ENCODE data around the gene TMEM165. TPM values are rescaled to one million over a fixed set of nuclear protein-coding genes. Genes with fewer than 3 reads are reported as not detected.
A peak's percentile ranks its signal among the peaks of the same experiment; 100 is the strongest.

TMEM165 gene
- total RNA-seq, 4 donors from 2014 or later, result 167 to 286 (median 236) TPM

GRCh38 chr4:55397520-55398321 lies 2.0 kb downstream of the TMEM165 start:
- H3K36me3 ChIP-seq, result no peaks in the 10 kb centered on the region
- DNase-seq (ENCODE audit: low spot score in 2 of 2), result no peak
- 44 to 47% methylated on average over 15 of the region's 15 CpGs for WGBS, 2 donors
- H3K9me3 ChIP-seq, result no peaks in the 10 kb centered on the region
- peaks cover 0 to 50% (median 24%) of the 10 kb centered on the region in 4 donors for H3K4me1 ChIP-seq
- H3K27ac ChIP-seq, result peak overlapping the region; percentile 92 to 100 (median 99)
- TF ChIP-seq EP300 (IDR thresholded peaks at IDR 0.05) (peak in 1 of 2 donors; percentile 79), CTCF (IDR thresholded peaks at IDR 0.05) (no peak)
- peak overlapping the region; percentile 81 to 99 (median 92) for H3K4me3 ChIP-seq
- no peaks in the 10 kb centered on the region for H3K27me3 ChIP-seq

GRCh38 chr4:55398461-55398860 lies 2.7 kb downstream of the TMEM165 start:
- peaks cover 0 to 50% (median 24%) of the 10 kb centered on the region in 4 donors for H3K4me1 ChIP-seq
- no peaks in the 10 kb centered on the region for H3K27me3 ChIP-seq
- TF ChIP-seq CTCF (IDR thresholded peaks at IDR 0.05) (no peak), POLR2A (IDR thresholded peaks at IDR 0.05) (no peak), EP300 (IDR thresholded peaks at IDR 0.05) (no peak)
- no peak for DNase-seq (ENCODE audit: low spot score in 2 of 2)
- H3K27ac ChIP-seq, result peak overlapping the region; percentile 92 to 100 (median 99)
- no peaks in the 10 kb centered on the region for H3K9me3 ChIP-seq
- WGBS, 2 donors, result 55 to 71% methylated on average over 1 of the region's 1 CpG
- peaks cover 0 to under 1% (median 0%) of the 10 kb centered on the region in 3 donors for H3K36me3 ChIP-seq
- H3K4me3 ChIP-seq, result peak overlapping the region in 3 of 4 donors; percentile 81 to 99 (median 95)

GRCh38 chr4:55398966-55399365 lies 3.2 kb downstream of the TMEM165 start:
- no peak for DNase-seq (ENCODE audit: low spot score in 2 of 2)
- TF ChIP-seq POLR2A (IDR thresholded peaks at IDR 0.05) (no peak), EP300 (IDR thresholded peaks at IDR 0.05) (no peak), CTCF (IDR thresholded peaks at IDR 0.05) (no peak)
- Histone ChIP-seq H3K4me1 (peaks cover 0 to 50% (median 24%) of the 10 kb centered on the region in 4 donors), H3K9me3 (no peaks in the 10 kb centered on the region), H3K27ac (peak overlapping the region in 3 of 4 donors; percentile 4 to 100 (median 99)), H3K4me3 (peak overlapping the region in 1 of 4 donors; percentile 99), H3K36me3 (peaks cover 0 to 4% (median 0%) of the 10 kb centered on the region in 3 donors), H3K27me3 (no peaks in the 10 kb centered on the region)
- WGBS, 2 donors, result 59 to 63% methylated on average over 3 of the region's 3 CpGs

GRCh38 chr4:55399581-55399980 lies 3.8 kb downstream of the TMEM165 start:
- no peak for DNase-seq (ENCODE audit: low spot score in 2 of 2)
- TF ChIP-seq EP300 (IDR thresholded peaks at IDR 0.05) (no peak), CTCF (IDR thresholded peaks at IDR 0.05) (no peak), POLR2A (IDR thresholded peaks at IDR 0.05) (no peak)
- Histone ChIP-seq H3K9me3 (no peaks in the 10 kb centered on the region), H3K4me3 (no peak overlapping the region), H3K27ac (peak overlapping the region in 1 of 4 donors; percentile 100), H3K27me3 (no peaks in the 10 kb centered on the region), H3K36me3 (peaks cover 0 to 4% (median 0%) of the 10 kb centered on the region in 3 donors), H3K4me1 (peaks cover 0 to 50% (median 24%) of the 10 kb centered on the region in 4 donors)
- WGBS, 2 donors, result 78 to 86% methylated on average over 1 of the region's 1 CpG

- TF ChIP-seq EP300 (IDR thresholded peaks at IDR 0.05) (no peak), POLR2A (IDR thresholded peaks at IDR 0.05) (no peak), CTCF (IDR thresholded peaks at IDR 0.05) (no peak)
- Histone ChIP-seq H3K4me1 (peaks cover 0 to 51% (median 5%) of the 10 kb centered on the region in 4 donors), H3K27ac (no peak overlapping the region), H3K27me3 (no peaks in the 10 kb centered on the region), H3K4me3 (no peak overlapping the region), H3K36me3 (peaks cover 0 to 22% (median 0%) of the 10 kb centered on the region in 3 donors), H3K9me3 (no peaks in the 10 kb centered on the region)
- 92 to 93% methylated on average over 3 of the region's 3 CpGs for WGBS, 2 donors
- DNase-seq (ENCODE audit: low spot score in 2 of 2), result no peak
These were observed 9.3 kb downstream of the TMEM165 start for GRCh38 chr4:55405073-55405472.

Data from tibial nerve (tissue), 4 donors.